ENCODE data around the gene INS.
A peak's percentile ranks its signal among the peaks of the same experiment; 100 is the strongest.

The INS gene

DNA sequence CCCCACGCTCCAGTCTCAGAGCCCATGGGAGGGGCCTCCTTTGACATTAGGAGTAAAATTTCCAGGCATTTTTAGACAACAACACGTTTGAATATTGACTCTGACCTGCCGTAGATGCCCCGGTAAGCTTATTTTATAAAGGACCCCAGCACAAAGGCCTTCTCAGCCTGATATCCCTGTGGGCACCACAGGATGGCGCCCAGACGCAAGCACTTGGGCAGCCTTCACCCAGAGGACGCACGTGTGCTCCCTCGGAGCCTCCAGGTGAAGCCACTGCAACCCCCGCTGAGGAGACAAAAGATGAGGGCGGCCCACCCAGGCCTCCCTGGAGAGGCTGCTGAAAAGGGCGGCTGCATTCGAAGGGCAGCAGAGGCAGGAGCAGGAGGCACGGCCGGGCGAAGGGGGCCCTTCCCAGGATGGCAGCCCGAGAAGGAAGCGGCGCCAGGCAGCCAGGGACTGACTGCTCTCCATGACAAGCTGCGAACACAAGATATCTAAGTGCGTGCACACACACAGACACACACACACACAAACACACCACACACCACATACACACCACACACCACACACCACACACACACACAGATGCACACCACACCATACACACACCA, 25.8 kb upstream of the INS start:
- H3K27me3 ChIP-seq (ENCODE audit: insufficient read depth, poor library complexity, severe bottlenecking): no peaks in the 10 kb centered on the region
- H3K36me3 ChIP-seq (ENCODE audit: low read depth): no peaks in the 10 kb centered on the region
- H3K4me3 ChIP-seq (ENCODE audit: severe bottlenecking): no peak overlapping the region
- ATAC-seq (ENCODE audit: low read depth) (peak; percentile 45; the same call in 1 of the 3 replicates), DNase-seq (ENCODE audit: low spot score) (no peak)
- H3K9me3 ChIP-seq (ENCODE audit: severe bottlenecking): no peaks in the 10 kb centered on the region
- no peak overlapping the region for H3K27ac ChIP-seq (ENCODE audit: poor library complexity, severe bottlenecking)
- TF ChIP-seq, protein P1, sequence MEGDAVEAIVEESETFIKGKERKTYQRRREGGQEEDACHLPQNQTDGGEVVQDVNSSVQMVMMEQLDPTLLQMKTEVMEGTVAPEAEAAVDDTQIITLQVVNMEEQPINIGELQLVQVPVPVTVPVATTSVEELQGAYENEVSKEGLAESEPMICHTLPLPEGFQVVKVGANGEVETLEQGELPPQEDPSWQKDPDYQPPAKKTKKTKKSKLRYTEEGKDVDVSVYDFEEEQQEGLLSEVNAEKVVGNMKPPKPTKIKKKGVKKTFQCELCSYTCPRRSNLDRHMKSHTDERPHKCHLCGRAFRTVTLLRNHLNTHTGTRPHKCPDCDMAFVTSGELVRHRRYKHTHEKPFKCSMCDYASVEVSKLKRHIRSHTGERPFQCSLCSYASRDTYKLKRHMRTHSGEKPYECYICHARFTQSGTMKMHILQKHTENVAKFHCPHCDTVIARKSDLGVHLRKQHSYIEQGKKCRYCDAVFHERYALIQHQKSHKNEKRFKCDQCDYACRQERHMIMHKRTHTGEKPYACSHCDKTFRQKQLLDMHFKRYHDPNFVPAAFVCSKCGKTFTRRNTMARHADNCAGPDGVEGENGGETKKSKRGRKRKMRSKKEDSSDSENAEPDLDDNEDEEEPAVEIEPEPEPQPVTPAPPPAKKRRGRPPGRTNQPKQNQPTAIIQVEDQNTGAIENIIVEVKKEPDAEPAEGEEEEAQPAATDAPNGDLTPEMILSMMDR (IDR thresholded peaks at IDR 0.05; ENCODE audit: poor library complexity, severe bottlenecking): peak; percentile 38
- no peaks in the 10 kb centered on the region for H3K4me1 ChIP-seq (ENCODE audit: insufficient read depth, poor library complexity, severe bottlenecking)

DNA sequence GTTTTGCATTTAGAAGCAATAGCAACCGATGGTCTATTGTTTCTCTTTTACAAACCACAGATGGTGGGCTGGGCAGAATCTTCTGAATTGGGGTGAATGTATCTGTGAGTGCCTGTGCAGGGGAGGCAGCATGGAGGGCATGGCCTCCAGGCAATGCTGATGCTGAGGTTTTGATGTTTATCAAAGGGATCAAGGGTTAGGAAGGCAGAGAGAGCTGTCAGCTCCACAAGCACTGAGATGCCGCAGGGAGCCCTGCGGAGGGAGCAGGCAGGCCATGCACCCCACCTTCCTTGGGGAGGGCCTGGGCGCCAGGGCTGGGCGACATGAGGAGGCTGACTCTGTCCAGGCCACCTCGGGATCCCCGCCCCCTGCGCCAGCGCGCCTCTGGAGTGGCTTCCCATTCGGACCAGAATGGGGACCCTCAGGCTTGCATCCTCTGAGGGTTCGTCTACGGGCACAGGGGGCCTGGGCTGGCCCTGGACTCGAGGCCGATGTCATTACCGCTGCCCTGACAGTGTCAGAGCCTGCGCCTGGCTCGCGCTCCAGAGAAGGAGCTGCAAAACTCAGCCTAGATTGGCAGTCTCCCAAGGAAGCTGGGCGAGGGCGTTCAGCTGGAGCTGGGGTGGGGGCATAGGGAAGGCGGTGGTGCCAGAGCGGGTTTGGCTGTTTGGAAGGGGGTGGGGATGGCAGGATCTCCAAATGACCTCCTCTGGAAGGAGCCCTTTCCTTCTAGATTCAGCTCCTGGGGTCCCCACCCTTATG, 24.5 kb upstream of the INS start:
- Histone ChIP-seq H3K4me3 (ENCODE audit: severe bottlenecking) (no peak overlapping the region), H3K27ac (ENCODE audit: poor library complexity, severe bottlenecking) (no peak overlapping the region), H3K27me3 (ENCODE audit: insufficient read depth, poor library complexity, severe bottlenecking) (no peaks in the 10 kb centered on the region), H3K36me3 (ENCODE audit: low read depth) (no peaks in the 10 kb centered on the region), H3K9me3 (ENCODE audit: severe bottlenecking) (no peaks in the 10 kb centered on the region), H3K4me1 (ENCODE audit: insufficient read depth, poor library complexity, severe bottlenecking) (peaks cover 10% of the 10 kb centered on the region)
- DNase-seq (ENCODE audit: low spot score) (no peak), ATAC-seq (ENCODE audit: low read depth) (no peak)
- TF ChIP-seq, protein P1 (IDR thresholded peaks at IDR 0.05; ENCODE audit: poor library complexity, severe bottlenecking): no peak

DNA sequence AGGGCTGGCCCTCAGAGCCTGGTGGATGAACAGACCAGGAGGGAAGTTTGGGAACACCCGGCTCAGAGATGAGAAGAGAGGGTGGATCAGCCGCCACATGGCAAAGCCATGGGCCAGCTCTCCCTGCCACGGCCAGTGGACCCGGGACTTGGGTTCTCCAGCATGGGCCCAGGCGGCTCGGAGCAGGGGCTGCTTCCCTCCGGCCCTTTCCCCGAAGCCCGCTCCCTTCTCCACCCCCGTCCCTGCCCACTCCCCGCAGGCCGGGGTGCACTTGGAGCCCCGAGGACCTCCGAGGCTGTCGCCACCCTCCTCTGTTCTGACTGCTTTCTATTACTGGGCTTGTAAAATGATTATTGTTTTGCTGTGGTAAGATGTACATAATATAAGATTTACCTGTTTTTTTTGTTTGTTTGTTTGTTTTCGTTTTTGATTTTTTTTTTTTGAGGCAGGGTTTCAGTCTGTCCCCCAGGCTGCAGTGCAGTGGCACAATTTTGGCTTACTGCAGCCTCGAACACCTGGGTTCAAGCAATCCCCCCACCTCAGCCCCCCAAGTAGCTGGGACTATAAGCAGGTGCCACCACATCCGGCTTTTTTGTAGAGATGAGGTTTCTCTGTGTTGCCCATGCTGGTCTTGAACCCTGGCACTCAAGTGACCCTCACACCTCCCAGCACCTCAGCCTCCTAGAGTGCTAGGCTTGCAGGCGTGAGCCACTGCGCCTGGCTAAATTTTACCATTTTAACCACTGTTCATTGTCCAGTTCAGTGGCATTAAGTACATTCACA, 21.9 kb upstream of the INS start:
- peak overlapping the region; percentile 98 for H3K27ac ChIP-seq (ENCODE audit: poor library complexity, severe bottlenecking)
- H3K27me3 ChIP-seq (ENCODE audit: insufficient read depth, poor library complexity, severe bottlenecking): no peaks in the 10 kb centered on the region
- TF ChIP-seq, protein P1 (IDR thresholded peaks at IDR 0.05; ENCODE audit: poor library complexity, severe bottlenecking): no peak
- peaks cover 35% of the 10 kb centered on the region for H3K4me1 ChIP-seq (ENCODE audit: insufficient read depth, poor library complexity, severe bottlenecking)
- no peak for DNase-seq (ENCODE audit: low spot score)
- H3K36me3 ChIP-seq (ENCODE audit: low read depth): no peaks in the 10 kb centered on the region
- no peaks in the 10 kb centered on the region for H3K9me3 ChIP-seq (ENCODE audit: severe bottlenecking)
- ATAC-seq (ENCODE audit: low read depth): no peak
- H3K4me3 ChIP-seq (ENCODE audit: severe bottlenecking): no peak overlapping the region

DNA sequence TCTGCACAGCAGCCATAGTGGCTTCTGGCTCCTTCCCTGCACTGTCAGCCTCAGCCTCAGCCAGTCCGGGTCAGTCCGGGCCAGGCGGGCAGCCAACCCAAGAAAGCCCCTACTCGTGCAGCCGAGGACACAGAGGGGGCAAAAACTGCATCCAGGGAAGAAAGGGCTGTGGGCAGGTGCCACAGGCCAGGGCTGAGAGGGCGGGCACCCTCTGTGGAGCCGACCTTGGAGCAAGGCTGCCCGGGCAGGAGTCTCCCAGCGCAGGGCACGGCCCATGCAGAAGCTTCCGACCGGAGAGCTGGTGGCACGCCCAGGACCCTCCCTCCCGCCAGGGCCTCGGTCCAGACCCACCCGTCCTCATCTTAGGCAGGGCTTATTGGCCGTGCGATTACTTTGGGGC, 21.1 kb upstream of the INS start:
- peaks cover 35% of the 10 kb centered on the region for H3K4me1 ChIP-seq (ENCODE audit: insufficient read depth, poor library complexity, severe bottlenecking)
- H3K27ac ChIP-seq (ENCODE audit: poor library complexity, severe bottlenecking): peak overlapping the region; percentile 98
- H3K27me3 ChIP-seq (ENCODE audit: insufficient read depth, poor library complexity, severe bottlenecking): no peaks in the 10 kb centered on the region
- H3K9me3 ChIP-seq (ENCODE audit: severe bottlenecking): no peaks in the 10 kb centered on the region
- ATAC-seq (ENCODE audit: low read depth) (no peak), DNase-seq (ENCODE audit: low spot score) (no peak)
- no peak overlapping the region for H3K4me3 ChIP-seq (ENCODE audit: severe bottlenecking)
- TF ChIP-seq, protein P1 (IDR thresholded peaks at IDR 0.05; ENCODE audit: poor library complexity, severe bottlenecking): no peak
- no peaks in the 10 kb centered on the region for H3K36me3 ChIP-seq (ENCODE audit: low read depth)
